HG03159 (cell line): ENCODE measurements around the gene VPS45.
"Not testable (repeated sequence)": the region's sequence is repeated elsewhere in the genome, so short reads cannot be mapped to it uniquely, and the experiment has no call there.

Source experiments
- ATAC-seq: cut with Tn5 transposase; IDR thresholded peaks from one replicate; pipeline ENCODE4 v1.9.1; 2021; ENCODE audit warnings: mild to moderate bottlenecking, moderate library complexity; ENCODE audit not compliant: unreplicated experiment

VPS45 gene

GRCh38 chr1:150126811-150127210, 59.2 kb downstream of the VPS45 start:
- no peak for ATAC-seq

DNA sequence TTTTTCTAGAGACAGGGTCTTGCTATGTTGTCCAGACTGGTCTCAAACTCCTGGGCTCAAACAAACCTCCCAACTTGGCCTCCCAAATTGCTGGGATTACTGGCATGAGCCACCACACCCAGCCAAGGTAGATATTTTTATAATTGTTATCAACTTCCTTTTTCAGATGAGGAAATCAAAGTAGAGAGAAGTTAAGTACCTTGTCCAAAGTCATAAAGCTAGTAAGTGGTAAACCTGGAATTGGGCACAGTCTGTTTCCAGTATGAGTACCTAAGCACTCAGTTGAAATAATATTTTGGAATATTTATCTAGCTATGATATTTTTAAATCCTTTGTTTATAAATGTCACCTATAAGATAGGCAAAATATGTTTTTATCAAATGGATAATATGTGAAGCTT, 59.9 kb downstream of the VPS45 start:
- ATAC-seq: no peak

DNA sequence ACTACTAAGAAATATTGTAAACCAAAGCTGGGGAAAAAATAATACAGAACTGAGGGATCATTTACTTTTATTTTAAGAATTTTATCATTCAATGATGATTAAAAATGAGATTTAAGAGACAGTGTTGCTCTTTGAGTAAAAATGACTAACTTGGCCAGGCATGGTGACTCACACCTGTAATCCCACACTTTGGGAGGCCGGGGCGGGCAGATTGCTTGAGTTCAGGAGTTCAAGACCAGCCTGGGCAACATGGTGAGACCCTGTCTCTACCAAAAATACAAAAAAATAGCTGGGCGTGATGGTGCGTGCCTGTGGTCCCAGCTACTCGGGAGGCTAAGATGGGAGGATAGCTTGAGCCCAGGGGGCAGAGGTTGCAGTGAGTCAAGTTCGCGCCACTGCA, 60.3 kb downstream of the VPS45 start:
- no peak for ATAC-seq

DNA sequence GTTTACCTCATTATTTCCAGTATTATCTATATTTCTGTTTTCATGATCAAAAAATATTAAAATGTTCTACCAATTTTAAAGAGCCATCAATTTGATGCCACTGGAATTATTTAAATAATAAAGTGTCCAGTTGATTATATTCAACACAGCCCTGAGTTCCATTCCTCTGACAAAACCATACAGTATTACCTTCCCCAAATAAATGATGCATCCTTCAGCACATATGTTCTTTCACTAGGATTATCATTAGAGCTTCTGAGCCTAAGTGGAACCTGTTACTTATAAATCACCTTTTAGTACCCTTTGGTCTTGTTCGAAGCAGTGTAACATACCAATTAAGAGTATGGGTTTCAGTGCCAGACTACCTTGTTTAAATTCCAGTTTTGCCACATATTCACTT, 64.8 kb downstream of the VPS45 start:
- ATAC-seq: no peak

- ATAC-seq: no peak
Observed at GRCh38 chr1:150134537-150134936, 67.0 kb downstream of the VPS45 start.

GRCh38 chr1:150135400-150135799, 67.8 kb downstream of the VPS45 start:
- not testable (repeated sequence) for ATAC-seq

GRCh38 chr1:150138044-150138443, 70.5 kb downstream of the VPS45 start:
- no peak for ATAC-seq

- ATAC-seq: no peak
Observed at GRCh38 chr1:150141452-150141851, 73.9 kb downstream of the VPS45 start.

DNA sequence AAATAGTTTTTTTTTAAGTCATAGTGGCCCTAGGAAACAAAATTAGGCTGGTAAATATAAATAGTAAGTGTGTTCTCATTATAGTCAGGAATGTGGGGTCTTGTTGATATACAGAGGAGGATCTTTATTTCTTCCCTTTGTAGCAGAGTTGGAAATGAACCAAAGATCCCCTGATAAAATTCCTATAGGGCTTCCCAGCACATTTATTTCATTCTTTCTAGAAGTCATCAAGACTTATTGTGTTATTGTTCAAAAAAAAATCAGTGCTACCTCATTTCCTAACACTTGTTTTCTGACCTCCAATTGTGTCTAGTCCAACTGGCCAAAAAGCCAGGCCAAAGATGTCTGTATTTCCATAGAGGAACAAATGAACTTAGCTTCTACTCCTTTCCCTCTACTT, 74.5 kb downstream of the VPS45 start:
- ATAC-seq: no peak

DNA sequence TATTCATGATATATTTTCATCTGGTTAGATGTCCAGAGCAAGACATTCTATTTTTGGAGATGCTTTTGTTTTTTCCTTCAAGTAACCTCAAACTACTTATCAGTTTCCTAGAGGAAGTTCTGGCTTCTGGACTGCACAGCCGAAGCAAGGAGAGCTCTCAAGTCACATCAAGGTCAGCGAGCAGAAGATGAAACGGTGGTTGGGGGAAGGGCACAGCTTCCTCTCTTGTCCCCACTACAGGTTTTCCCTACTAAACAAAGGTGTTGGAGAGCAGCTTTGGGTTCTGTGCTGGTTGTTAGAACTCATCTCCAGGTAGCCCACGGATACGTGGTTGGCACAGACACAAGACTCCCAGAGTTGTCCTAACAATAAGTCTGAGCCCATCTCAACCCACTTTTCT, 77.0 kb downstream of the VPS45 start:
- no peak for ATAC-seq

GRCh38 chr1:150146016-150146415, 78.4 kb downstream of the VPS45 start:
- ATAC-seq: not testable (repeated sequence)

DNA sequence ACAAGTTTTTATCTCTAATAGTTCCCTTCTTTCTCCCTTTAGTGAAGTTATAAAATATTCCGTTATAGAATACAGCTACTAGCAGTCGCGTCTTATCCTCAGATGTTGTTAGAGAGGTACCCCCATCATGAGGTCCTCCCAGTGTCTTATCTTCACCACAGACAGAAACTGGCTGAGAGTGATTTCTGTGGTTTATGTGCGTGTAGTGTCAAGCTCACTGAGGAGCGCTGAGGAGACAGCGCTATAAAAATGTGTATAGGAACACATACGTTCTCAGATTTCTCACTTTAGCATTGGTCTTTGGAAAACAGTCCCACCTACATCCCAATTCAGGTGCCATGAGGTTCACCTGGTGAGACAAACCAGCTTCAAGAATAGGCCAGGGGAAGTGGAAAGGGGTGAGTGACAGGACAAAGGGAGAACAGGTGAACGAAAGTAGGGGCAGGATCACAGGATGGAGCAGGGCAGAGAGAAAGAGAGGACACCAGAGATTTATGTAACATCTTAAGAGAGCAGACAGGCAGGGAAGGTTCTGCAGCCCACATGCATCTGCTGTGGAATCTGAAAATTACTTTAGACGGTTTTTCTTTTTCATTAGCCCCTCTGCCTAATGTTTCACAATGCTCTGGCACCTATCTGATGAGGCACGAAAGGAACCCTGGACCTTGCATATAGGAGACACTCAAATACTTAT, 79.4 kb downstream of the VPS45 start:
- no peak for ATAC-seq

- ATAC-seq: no peak
Observed at GRCh38 chr1:150148837-150149270, 81.3 kb downstream of the VPS45 start.

DNA sequence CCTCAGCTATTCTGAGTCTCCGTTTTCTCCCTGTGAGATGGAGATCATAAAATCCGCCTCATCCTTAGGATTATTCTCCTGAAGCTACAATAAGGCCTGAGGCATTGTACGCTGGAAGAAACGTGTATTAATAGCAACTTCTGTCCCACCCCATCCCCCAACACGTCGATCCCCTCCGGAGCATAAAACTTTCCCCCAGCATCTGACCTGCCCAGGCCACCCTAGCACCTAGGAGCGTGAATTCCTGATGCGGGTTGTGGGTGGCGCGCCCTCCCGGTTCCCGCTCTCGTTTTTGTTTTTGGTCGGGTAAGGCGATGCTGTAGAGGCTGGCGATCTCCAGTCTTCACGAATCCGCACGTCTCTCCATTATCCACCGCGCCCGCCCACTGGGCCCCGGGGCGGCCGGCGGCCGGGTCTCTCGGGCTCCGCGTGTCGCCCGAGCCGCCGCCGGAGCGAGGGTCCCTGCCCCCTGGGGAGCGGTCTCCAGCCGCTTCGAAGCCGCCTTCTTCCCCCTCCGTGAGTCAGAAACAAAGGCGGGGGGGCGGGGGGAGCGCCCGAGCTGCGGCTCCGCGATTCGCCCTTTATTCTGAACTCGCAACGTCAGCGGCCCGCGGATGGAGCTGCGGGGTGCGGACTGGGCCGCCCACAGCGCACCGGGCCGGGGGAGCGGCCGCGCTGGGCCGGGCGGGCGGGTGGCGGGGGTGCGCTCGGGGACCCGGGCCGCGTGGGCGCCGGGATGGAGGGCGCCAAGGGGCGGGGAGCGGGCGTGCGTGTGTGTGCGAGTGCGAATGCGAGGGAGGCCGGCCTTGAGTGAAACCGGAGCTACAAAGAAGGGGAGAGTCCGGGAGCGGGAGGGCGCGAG, 81.9 kb downstream of the VPS45 start, which contains the start of gene PLEKHO1:
Gene PLEKHO1 (plus strand): TSS at position 646 of the 862 bp plus-strand sequence. CDS start 342 bp downstream, outside the sequence.
- ATAC-seq: no peak

DNA sequence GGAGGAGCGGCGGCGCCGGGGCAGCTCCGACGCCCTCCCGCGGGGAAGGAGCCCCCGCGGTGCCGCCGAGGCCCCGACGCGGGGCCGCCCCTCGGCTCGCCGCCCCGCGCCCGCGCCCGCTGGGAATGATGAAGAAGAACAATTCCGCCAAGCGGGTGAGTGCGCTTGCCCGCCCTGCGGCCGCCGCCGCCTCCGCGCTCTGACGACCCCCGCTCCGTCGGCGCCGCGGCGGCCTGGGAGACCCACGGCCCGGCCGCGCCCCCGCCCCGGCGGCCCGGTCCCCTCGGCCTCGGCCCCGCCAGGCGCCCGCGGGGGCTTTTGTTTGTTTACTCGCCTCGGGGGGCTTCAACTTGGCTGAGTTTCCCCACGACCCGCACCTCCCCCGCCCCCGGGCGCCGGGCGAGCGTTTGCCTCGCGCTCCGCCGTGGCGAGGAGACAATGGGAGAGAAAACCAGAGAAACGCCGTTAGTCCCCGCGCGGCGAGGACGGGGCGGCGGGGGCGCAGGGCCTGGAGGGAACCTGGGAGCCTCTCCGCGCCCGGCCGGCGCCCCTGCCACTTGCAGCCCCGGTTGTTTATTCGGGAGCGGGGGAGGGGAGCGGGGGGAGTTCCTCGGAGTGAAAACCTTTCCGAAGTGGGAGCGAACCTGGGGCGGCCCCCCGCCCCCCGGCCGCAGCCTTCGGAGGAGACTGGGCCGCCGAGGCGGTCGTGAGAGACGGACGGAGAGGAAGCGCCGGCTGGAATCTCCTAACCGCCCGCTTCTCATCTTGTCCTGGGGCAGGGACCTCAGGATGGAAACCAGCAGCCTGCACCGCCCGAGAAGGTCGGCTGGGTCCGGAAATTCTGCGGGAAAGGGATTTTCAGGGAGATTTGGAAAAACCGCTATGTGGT, 82.8 kb downstream of the VPS45 start:
- ATAC-seq: no peak

GRCh38 chr1:150151291-150152181, 84.0 kb downstream of the VPS45 start:
- ATAC-seq: no peak

DNA sequence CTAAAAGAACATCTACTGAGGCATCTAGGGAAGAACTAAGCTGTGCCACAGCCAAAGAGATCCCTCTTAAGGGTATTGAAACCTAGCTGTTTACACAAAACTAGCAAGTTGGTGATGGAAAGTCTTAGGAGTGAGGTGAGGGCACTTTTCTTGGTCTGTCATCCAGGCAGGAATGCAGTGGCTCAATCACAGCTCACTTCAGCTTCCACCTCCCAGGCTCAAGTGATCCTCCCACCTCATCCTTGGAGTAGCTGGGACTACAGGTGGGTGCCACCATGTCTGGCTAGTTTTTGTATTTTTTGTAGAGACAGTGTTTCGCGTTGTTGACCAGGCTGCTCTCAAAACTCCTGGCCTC, 84.6 kb downstream of the VPS45 start:
- ATAC-seq: no peak

GRCh38 chr1:150152772-150153456, 85.3 kb downstream of the VPS45 start:
- no peak for ATAC-seq

DNA sequence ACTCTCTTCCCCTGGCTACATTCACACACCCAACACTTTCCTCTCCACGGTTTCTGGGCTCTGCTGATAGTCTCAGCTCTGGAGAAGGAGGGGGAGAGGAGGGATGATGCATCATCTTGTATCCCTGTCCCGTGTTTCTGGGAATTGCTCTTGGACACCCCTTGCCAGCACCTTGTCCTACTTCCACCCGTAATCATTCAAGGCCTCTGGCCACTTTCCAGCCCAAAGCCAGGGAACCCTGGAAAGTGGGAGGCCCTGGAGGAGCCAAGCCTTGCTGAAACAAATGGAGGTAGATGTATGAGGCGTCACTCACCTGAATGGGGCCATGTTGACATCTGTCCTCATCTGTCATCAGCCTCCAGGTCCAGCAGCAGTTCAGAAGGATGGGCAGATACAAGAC, 86.6 kb downstream of the VPS45 start:
- ATAC-seq: no peak
